ENCODE results near the gene PRG2.

GRCh38 chr11:57419146-57419545 lies 28.7 kb upstream of the PRG2 start:
- TF ChIP-seq POLR2A (IDR thresholded peaks at IDR 0.05), result no peak
- no peak for TF ChIP-seq CTCF (IDR thresholded peaks at IDR 0.05)
- TF ChIP-seq POLR2AphosphoS5 (IDR thresholded peaks at IDR 0.05), result no peak

Measured in upper lobe of left lung (tissue), 4 donors.